ENCODE results near the gene CTTNBP2.

Gene CTTNBP2

DNA sequence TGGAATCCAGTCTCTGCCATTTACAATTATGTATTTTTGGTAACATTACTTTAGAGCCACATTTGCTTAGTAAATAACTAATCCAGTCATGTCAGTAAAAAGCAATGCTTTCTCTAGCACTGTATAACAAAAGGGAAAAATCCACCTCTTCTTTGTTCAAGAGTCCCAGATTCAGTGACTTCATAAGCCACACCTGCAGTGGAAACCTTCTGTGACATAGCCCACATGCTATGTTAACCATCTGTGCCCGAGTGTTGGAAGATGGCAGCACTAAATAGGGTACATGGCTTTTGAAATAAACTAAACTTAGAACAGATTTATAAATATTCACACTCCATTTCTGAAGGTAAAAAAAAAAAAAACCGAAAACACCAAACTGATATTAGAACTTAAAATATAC lies 83.0 kb downstream of the CTTNBP2 start:
- no peak for DNase-seq

DNA sequence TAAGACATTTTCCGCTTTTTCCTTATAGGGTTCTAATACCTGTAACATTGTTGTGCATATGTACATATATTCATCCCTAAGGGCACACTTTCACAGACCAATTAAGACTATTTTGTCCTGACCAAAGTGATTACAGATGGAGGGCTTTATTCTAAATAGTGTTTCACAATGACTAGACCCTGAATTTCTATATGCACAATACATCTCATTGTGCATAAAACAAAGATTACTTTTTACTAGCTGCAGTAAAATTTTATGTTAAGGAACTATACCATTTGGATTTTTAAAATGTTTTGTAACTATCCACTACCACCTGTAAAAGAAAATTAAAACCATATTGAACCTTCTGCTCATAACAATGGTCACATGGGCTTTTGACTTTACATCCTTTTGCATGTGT lies 87.8 kb downstream of the CTTNBP2 start:
- DNase-seq: no peak

DNA sequence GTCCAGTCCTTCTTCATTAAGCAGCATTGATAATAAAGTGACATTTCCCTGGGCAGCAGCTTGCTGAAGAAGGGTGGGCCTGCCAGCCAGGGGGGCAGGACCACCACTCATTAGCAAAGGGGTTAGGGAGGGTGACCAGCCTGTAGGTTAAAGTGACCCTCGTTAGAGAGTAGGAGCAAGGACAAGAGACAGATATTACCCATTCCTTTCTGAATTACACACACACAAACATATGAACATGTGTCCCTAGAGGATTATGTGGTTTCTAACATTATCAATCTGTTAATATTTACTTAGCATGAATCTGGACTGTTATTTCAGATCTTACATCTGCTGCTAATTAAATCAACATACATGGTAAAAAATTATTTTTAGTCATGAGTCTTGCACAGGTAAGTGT lies 88.9 kb downstream of the CTTNBP2 start:
- DNase-seq: no peak

- no peak for DNase-seq
Measured at GRCh38 chr7:117782761-117783160, 90.5 kb downstream of the CTTNBP2 start.

DNA sequence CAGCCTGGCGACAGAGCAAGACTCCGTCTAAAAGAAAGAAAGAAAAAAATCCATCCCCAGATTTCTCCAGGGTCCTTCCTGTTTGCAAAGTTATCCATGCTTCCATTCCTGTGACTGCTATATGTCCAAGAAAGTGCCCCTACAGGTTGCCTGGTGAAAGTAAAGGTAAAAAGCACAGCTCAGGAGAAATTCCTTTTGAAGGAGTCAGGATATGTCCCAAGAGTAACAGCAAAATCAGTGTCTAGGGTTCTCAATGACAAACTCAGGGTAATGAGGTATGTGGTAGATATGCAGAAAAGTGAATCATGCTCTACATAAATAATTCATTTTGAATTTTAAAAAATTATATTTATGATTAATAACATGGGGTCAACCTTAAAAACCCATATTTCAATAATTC lies 91.5 kb downstream of the CTTNBP2 start:
- no peak for DNase-seq

GRCh38 chr7:117780832-117781231 lies 92.4 kb downstream of the CTTNBP2 start:
- DNase-seq: no peak

GRCh38 chr7:117777335-117778142 lies 95.7 kb downstream of the CTTNBP2 start:
- no peak for DNase-seq

GRCh38 chr7:117776224-117776623 lies 97.0 kb downstream of the CTTNBP2 start:
- DNase-seq: no peak

DNA sequence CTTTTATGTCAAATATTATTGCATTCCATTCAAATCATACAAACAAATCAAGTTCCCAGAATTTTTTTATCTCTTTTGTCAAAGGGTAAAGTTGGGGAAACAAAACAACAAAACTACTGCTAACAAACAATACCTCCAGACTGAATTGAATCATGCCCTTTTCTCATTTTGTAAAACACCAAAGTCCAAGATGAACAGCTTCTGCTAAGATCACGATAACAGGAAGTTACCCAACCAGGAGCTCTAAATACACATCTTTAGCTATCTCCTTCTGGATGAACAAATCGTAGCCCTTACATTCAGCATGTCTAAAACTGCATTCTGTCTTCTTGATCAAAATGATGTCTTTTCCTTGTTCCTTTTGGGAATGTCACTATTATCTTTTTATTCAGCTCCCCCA lies 97.4 kb downstream of the CTTNBP2 start:
- DNase-seq: no peak

- DNase-seq: no peak
Measured at GRCh38 chr7:117774943-117775342, 98.3 kb downstream of the CTTNBP2 start.

- no peak for DNase-seq
Measured at GRCh38 chr7:117772421-117772820, 100.8 kb downstream of the CTTNBP2 start.

GRCh38 chr7:117771756-117772155 lies 101.5 kb downstream of the CTTNBP2 start:
- DNase-seq: no peak

DNA sequence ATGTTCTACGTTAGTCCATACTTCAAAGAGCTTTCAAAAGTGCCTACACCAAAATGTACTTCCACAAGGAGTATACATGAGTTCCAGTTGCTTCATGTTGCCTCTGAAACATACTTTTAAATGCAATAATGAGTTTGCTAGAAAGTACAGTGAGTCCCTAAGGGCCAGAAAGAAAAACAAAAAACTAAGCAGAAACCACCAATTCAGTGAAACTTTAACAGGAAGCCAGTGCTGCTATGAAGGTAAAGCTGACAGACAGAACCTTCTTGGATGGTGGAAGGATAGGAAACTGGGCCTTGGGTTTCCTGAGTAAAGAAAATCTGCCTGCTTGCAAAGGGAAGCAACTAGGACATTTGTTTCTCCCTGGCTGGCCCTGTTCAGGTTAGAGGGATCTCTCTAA lies 104.2 kb downstream of the CTTNBP2 start:
- no peak for DNase-seq

GRCh38 chr7:117767951-117768350 lies 105.3 kb downstream of the CTTNBP2 start:
- DNase-seq: no peak

DNA sequence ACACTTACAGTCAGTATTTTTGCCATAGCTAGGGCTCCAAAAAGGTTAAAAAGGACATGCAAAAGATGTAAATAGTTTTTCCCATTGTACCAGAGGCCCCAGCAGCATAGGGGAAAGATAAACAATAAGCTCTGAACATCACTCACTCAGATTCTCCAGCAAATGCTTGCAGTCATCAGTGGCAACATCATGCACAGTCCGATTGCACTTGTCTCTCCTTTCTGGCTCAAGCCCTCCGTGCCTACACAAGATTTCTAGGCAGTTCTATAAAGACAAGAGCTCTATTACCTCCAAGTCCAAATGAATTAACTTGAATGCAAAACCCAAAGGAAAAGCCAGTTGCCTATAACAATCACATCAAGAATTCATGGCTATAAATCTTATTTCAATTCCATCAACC lies 106.3 kb downstream of the CTTNBP2 start:
- DNase-seq: peak in 1 of 56 donors; percentile 21

DNA sequence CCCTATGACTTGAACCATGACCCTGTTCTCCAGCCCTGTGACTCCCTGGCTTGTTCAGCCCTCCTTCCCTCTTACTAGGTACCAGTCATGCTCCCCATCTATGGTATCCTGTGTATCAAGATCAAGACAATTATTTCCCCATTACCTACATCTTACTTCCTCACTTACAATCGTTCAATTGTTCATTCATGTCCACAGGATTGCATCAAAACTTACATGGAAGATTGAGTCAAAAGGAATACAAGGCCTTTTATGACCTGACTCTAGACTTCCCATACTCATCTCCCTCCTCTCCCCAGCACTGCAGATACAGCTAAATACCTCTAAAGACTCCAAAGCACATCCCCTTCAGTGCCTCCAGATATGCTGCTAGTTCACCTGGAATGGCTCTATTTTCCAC lies 109.2 kb downstream of the CTTNBP2 start:
- DNase-seq: no peak

- no peak for DNase-seq
Measured at GRCh38 chr7:117762055-117762454, 111.2 kb downstream of the CTTNBP2 start.

DNA sequence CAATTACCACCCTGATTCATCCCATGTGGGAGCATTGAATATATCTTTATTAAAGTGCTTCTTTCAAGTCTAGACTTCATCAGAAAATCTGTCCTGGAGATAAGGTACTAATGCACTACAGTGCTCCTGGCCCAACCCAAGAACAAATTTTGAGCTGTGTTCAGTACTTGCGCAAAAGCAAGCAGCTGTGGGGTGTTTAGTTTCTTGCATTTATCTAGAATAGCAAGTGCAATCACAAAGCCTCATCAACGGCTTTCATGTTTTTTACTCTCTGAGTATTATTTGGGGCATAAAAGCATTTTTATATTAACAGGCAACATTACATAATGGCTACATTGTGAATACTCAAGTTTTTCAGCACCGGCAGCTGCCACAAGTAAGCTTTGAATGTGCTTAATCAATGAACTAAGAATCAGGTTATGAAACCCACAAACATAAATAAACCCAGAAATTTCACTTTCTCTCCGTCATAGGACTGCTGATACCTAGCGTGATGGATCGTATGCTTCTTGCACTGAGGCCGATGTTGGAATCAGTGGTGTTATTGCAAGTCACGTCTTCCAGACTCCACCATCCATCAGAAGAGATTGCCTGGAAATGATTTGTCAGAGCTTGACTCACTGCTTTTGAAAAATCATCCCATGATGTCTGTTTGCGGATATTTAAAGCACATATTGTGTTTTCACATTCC lies 113.1 kb downstream of the CTTNBP2 start:
- DNase-seq: peak in 7 of 56 donors; percentile 9 to 56 (median 40)

DNA sequence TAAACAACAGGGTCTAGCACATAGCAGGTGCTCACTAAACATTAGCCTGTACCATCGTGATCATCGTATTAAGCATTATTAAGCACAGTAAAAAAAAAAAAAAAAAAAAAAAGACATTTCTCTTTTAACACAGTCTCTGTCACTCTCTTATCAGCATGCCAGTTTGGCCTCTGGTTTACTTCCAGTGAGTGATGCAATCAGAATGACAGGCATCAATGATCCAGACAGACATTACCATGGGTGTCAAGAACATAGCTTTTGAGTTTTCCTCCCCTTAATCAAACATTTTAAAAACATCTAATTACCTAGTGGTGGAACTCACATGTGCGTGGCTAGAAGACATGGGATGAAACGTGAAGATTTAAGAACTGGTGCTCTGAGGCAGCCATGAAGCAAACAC lies 115.8 kb downstream of the CTTNBP2 start:
- DNase-seq: no peak

DNA sequence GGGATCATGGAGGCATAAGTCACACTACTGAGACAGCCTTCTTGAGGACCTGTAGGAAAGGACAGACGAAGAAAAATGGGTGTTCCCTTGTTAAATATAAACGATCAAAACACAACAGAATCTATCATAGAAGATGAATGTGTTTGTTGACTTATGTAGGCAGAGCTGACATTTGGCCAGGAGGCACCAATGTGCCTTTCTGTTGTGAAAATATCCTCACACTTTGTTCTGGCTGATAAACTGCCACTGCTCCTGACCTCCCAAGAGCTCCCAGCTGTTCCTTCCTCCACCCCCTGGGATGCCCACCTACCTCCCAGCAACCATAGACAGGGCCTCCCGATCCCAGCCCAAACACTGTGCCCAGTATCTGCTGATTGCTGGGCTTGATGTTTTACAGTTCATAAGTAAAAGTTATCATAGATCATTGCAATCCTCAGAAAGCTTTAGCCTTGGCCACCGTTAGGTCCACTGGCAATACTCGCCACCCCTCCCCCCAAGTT lies 116.6 kb downstream of the CTTNBP2 start:
- DNase-seq: no peak

DNA sequence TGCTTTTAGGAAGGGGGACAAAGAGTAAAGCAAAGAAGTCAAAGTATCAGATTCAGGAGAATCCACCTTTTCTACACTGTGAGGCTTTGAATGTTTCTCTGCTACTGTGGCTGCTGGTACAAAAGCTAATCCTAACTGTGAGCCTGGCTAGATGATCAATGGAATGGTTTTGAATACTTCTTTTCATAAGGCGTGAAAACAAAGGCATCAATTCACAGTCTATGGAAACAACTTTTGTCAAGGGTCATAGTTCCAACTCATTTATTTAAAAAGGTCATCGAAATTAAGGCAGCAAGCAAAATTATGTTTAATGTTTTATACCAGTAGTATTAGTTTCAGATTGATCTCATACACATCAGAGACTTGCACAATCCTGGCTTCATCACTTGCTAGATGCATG lies 118.1 kb downstream of the CTTNBP2 start:
- peak in 1 of 56 donors; percentile 35 for DNase-seq

DNA sequence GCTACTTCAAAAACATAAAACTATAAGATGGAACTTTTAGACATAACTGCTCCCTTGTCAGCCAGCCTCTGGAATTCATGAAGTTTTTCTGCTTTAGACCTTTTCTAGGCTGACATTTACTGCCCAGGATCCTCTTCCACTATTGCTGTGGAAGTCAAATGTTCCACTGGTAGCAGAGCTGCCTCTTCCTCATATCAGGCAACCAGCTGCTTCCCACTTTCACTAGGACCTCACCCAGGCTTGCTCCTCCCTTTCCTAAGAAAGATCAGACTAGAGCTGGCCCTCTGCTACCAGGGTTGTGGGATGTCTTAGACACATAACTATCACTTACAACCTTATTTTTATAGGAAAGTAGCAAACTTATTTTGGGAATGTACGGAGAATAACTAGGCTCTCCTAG lies 121.5 kb downstream of the CTTNBP2 start:
- peak in 4 of 56 donors; percentile 19 to 26 (median 22) for DNase-seq
